Cardiac fibroblast (primary cell): Measurements from ENCODE around the gene ZNF628.

ENCODE experiments used
- DNase-seq, 2 donors: peaks; one replicate each; pipeline versions ENCODE4 v3.0.0 to v3.0.0-alpha.2; 2010; ENCODE audit warnings: low read depth in 2 of 2
- H3K4me3 ChIP-seq, 2 donors: replicated peaks in 1 of 2; 1 replicate in 1 of 2; 2 replicates in 1 of 2; pipeline ENCODE4 v1.5.1; 2011; ENCODE audit warnings: low read depth in 2 of 2, low read length in 2 of 2, mild to moderate bottlenecking in 2 of 2, moderate library complexity in 1 of 2
- CTCF ChIP-seq: IDR thresholded peaks from one replicate; pipeline ENCODE4 v1.5.1; 2011; ENCODE audit warnings: low read depth, mild to moderate bottlenecking, low read length, inconsistent platforms

Gene ZNF628

GRCh38 chr19:55465460-55466240 lies 10.8 kb upstream of the ZNF628 start:
- no peak overlapping the region for H3K4me3 ChIP-seq
- DNase-seq: no peak
- no peak for TF ChIP-seq CTCF

- no peak for DNase-seq
- H3K4me3 ChIP-seq: no peak overlapping the region
- TF ChIP-seq CTCF: no peak
Measured at GRCh38 chr19:55466241-55466614, 10.2 kb upstream of the ZNF628 start.

- peak; percentile 65 for TF ChIP-seq CTCF
- H3K4me3 ChIP-seq: no peak overlapping the region
- DNase-seq: peak; percentile 84 to 89
Measured at GRCh38 chr19:55467236-55468053, 9.0 kb upstream of the ZNF628 start.

GRCh38 chr19:55468054-55468393 lies 8.4 kb upstream of the ZNF628 start:
- TF ChIP-seq CTCF: no peak
- no peak for DNase-seq
- no peak overlapping the region for H3K4me3 ChIP-seq

- no peak overlapping the region for H3K4me3 ChIP-seq
- no peak for DNase-seq
- TF ChIP-seq CTCF: no peak
Measured at GRCh38 chr19:55471266-55471665, 5.2 kb upstream of the ZNF628 start.

- peak; percentile 41 to 71 for DNase-seq
- no peak for TF ChIP-seq CTCF
- H3K4me3 ChIP-seq: no peak overlapping the region
Measured at GRCh38 chr19:55472463-55472862, 4.0 kb upstream of the ZNF628 start.
